ENCODE measurements around the gene HAP1. TPM values are rescaled to one million over a fixed set of nuclear protein-coding genes. Genes with fewer than 3 reads are reported as not detected.

HAP1 gene
- total and polyA plus RNA-seq, 2 donors (not counting 1 experiment from before 2014, with no cell fraction given) = 0.02 to 0.17 TPM

DNA sequence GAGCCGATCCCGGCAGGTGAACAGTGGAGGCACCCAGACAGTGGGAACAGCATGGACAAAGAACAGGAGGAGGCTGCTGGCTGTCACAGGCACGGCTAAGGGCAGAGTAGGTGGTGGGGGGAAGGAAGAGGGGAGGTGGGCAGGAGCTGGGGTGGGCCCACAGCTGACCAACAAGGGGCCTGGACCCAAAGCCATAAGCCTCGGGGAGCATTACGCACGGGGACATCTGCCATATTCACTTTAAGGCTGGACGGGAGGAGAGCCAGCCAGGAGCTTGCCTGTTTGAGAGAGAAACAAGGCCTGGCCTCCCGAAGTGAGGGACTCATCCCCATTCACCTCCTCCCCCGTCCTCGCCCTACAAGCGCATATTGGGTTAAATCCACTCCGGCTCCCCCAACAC lies 19.6 kb upstream of the HAP1 start:
- Histone ChIP-seq H4K20me1 (ENCODE audit: control insufficient read depth, extremely low read depth, insufficient read depth, low read length) (no peaks in the 10 kb centered on the region), H3K9ac (ENCODE audit: insufficient read depth, low read length) (no peak overlapping the region), H3K27me3 (ENCODE audit: control insufficient read depth, insufficient read depth, low read length) (no peaks in the 10 kb centered on the region), H3K27ac (ENCODE audit: insufficient read depth, low read length) (no peak overlapping the region), H2AFZ (ENCODE audit: low read length) (no peak overlapping the region), H3K9me3 (ENCODE audit: control insufficient read depth, insufficient read depth, low read depth, low read length) (no peaks in the 10 kb centered on the region), H3K4me2 (ENCODE audit: extremely low read depth, insufficient read depth, low read length) (no peak overlapping the region), H3K4me3 (replicated peaks in 1 of 4; ENCODE audit: control extremely low read depth in 1 of 4, insufficient read depth in 1 of 4, low read depth in 3 of 4, low read length in 4 of 4) (no peak overlapping the region), H3K4me1 (ENCODE audit: control insufficient read depth, extremely low read depth, insufficient read depth, low read length) (no peaks in the 10 kb centered on the region), H3K79me2 (ENCODE audit: control insufficient read depth, insufficient read depth, low read length) (no peaks in the 10 kb centered on the region), H3K36me3 (ENCODE audit: control insufficient read depth, insufficient read depth, low read length) (no peaks in the 10 kb centered on the region)
- TF ChIP-seq EZH2 (IDR thresholded peaks at IDR 0.05; ENCODE audit: low read length, missing control alignments) = no peak
- TF ChIP-seq, protein P1, sequence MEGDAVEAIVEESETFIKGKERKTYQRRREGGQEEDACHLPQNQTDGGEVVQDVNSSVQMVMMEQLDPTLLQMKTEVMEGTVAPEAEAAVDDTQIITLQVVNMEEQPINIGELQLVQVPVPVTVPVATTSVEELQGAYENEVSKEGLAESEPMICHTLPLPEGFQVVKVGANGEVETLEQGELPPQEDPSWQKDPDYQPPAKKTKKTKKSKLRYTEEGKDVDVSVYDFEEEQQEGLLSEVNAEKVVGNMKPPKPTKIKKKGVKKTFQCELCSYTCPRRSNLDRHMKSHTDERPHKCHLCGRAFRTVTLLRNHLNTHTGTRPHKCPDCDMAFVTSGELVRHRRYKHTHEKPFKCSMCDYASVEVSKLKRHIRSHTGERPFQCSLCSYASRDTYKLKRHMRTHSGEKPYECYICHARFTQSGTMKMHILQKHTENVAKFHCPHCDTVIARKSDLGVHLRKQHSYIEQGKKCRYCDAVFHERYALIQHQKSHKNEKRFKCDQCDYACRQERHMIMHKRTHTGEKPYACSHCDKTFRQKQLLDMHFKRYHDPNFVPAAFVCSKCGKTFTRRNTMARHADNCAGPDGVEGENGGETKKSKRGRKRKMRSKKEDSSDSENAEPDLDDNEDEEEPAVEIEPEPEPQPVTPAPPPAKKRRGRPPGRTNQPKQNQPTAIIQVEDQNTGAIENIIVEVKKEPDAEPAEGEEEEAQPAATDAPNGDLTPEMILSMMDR (conservative IDR thresholded peaks at IDR 0.05 in 1 of 2, IDR thresholded peaks at IDR 0.05 in 1 of 2; ENCODE audit: low read depth in 1 of 2, low read length in 2 of 2) = no peak
- no peak for DNase-seq (ENCODE audit: low read depth in 2 of 2)

DNA sequence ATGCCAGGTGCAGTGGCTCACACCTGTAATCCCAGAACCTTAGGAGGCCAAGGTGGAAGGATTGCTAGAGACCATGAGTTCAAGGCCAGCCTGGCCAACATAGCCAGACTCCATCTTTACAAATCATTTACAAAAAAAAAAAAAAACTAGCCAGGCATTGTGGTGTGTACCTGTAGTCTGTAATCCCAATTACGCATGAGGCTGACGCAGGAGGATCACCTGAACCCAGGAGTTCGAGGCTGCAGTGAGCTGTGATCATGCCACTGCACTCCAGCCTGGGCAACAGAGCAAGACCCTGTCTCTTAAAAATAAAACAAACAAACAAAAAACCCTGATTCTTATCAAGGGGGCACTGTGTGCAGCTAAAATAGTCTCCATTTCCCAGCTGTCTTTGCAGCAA lies 16.8 kb upstream of the HAP1 start:
- Histone ChIP-seq H3K9ac (ENCODE audit: insufficient read depth, low read length) (no peak overlapping the region), H3K4me3 (replicated peaks in 1 of 4; ENCODE audit: control extremely low read depth in 1 of 4, insufficient read depth in 1 of 4, low read depth in 3 of 4, low read length in 4 of 4) (no peak overlapping the region), H3K79me2 (ENCODE audit: control insufficient read depth, insufficient read depth, low read length) (no peaks in the 10 kb centered on the region), H3K4me1 (ENCODE audit: control insufficient read depth, extremely low read depth, insufficient read depth, low read length) (no peaks in the 10 kb centered on the region), H3K9me3 (ENCODE audit: control insufficient read depth, insufficient read depth, low read depth, low read length) (no peaks in the 10 kb centered on the region), H2AFZ (ENCODE audit: low read length) (no peak overlapping the region), H3K36me3 (ENCODE audit: control insufficient read depth, insufficient read depth, low read length) (no peaks in the 10 kb centered on the region), H3K27me3 (ENCODE audit: control insufficient read depth, insufficient read depth, low read length) (no peaks in the 10 kb centered on the region), H3K27ac (ENCODE audit: insufficient read depth, low read length) (no peak overlapping the region), H3K4me2 (ENCODE audit: extremely low read depth, insufficient read depth, low read length) (no peak overlapping the region), H4K20me1 (ENCODE audit: control insufficient read depth, extremely low read depth, insufficient read depth, low read length) (no peaks in the 10 kb centered on the region)
- no peak for DNase-seq (ENCODE audit: low read depth in 2 of 2)
- TF ChIP-seq EZH2 (IDR thresholded peaks at IDR 0.05; ENCODE audit: low read length, missing control alignments) = no peak
- TF ChIP-seq, protein P1 (conservative IDR thresholded peaks at IDR 0.05 in 1 of 2, IDR thresholded peaks at IDR 0.05 in 1 of 2; ENCODE audit: low read depth in 1 of 2, low read length in 2 of 2) = no peak

DNA sequence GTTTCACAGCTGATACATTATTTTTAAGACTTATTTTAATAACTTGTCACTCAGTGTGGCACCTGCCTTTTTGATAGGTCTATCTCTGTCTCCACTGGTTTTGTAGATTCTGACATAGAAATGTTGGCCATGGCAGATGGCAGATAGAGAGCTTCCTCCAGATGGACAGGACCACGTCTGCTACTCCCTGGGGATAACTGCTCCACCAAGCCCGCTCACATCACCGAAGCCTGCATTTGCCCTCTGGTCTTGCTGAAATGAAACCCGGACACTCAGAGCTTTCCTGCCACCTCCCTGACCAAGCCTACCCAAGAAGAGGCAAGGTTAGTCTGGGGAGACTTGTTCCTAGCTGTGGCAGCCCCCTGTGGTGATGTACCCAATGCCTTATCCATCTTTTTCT lies 16.4 kb upstream of the HAP1 start:
- H3K27ac ChIP-seq (ENCODE audit: insufficient read depth, low read length) = no peak overlapping the region
- H3K4me2 ChIP-seq (ENCODE audit: extremely low read depth, insufficient read depth, low read length) = no peak overlapping the region
- DNase-seq (ENCODE audit: low read depth in 2 of 2) = no peak
- H3K4me1 ChIP-seq (ENCODE audit: control insufficient read depth, extremely low read depth, insufficient read depth, low read length) = no peaks in the 10 kb centered on the region
- no peaks in the 10 kb centered on the region for H3K27me3 ChIP-seq (ENCODE audit: control insufficient read depth, insufficient read depth, low read length)
- H3K79me2 ChIP-seq (ENCODE audit: control insufficient read depth, insufficient read depth, low read length) = no peaks in the 10 kb centered on the region
- no peaks in the 10 kb centered on the region for H4K20me1 ChIP-seq (ENCODE audit: control insufficient read depth, extremely low read depth, insufficient read depth, low read length)
- H3K4me3 ChIP-seq (replicated peaks in 1 of 4; ENCODE audit: control extremely low read depth in 1 of 4, insufficient read depth in 1 of 4, low read depth in 3 of 4, low read length in 4 of 4) = no peak overlapping the region
- no peak for TF ChIP-seq EZH2 (IDR thresholded peaks at IDR 0.05; ENCODE audit: low read length, missing control alignments)
- TF ChIP-seq, protein P1 (conservative IDR thresholded peaks at IDR 0.05 in 1 of 2, IDR thresholded peaks at IDR 0.05 in 1 of 2; ENCODE audit: low read depth in 1 of 2, low read length in 2 of 2) = no peak
- no peaks in the 10 kb centered on the region for H3K36me3 ChIP-seq (ENCODE audit: control insufficient read depth, insufficient read depth, low read length)
- no peak overlapping the region for H3K9ac ChIP-seq (ENCODE audit: insufficient read depth, low read length)
- H2AFZ ChIP-seq (ENCODE audit: low read length) = no peak overlapping the region
- H3K9me3 ChIP-seq (ENCODE audit: control insufficient read depth, insufficient read depth, low read depth, low read length) = no peaks in the 10 kb centered on the region

All from fibroblast of lung (primary cell).